Measurements from ENCODE around the gene PIK3R6.
"Not testable (repeated sequence)": the region's sequence is repeated elsewhere in the genome, so short reads cannot be mapped to it uniquely, and the experiment has no call there.

PIK3R6 gene

DNA sequence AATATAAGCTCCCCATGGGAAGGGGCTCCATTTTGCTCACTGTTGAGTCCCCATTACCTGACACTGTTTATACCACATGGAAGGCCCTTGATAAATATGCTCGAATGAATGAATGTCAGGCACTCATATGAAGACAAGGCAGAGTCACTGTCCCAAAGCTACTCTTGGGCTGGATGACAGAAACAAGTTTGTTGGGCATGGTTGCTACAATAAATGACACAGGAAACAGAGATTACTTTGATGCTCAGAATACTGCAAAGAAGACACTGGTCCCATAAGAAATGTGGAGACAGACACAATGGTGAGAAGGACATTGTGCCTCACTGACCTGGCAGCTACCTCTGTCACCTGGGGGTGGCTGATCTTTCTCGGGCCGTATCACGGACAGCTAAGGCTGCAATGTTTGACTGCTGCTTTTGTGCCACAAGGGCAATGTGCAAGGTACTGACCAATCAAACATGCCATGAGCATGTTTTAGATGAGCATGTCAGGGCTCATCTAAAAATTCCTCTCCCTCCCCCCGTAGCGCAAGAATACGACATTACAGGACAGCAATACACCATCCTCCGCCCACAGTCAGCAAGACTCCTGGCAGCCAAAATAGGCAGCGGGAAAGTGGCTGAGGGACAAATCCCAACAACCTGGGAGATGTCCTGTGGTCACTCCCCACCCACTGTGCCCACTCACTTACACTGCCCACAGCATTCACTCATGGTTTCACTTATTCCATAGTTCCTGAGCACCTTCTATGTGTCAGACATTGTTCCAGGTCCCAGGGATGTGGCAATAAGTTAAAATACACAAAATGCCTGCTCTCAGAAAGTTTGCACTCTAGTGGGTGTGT, 5.0 kb downstream of the PIK3R6 start:
- ChIA-PET CTCF (no interaction called here), POLR2A (interaction anchor here (0.5 kb wide), 1 partner anchor 1563 kb away, joined by 4 read pairs; no protein-coding TSS in a partner anchor)
- no peak for DNase-seq (ENCODE audit: extremely low spot score)
- TF ChIP-seq FOXK2 (IDR thresholded peaks at IDR 0.05) (no peak), ELF4 (IDR thresholded peaks at IDR 0.05) (no peak), SP1 (IDR thresholded peaks at IDR 0.05) (no peak), ZNF384 (IDR thresholded peaks at IDR 0.05) (no peak)
- TF ChIP-seq, protein P1, sequence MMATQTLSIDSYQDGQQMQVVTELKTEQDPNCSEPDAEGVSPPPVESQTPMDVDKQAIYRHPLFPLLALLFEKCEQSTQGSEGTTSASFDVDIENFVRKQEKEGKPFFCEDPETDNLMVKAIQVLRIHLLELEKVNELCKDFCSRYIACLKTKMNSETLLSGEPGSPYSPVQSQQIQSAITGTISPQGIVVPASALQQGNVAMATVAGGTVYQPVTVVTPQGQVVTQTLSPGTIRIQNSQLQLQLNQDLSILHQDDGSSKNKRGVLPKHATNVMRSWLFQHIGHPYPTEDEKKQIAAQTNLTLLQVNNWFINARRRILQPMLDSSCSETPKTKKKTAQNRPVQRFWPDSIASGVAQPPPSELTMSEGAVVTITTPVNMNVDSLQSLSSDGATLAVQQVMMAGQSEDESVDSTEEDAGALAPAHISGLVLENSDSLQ (IDR thresholded peaks at IDR 0.05), result no peak

DNA sequence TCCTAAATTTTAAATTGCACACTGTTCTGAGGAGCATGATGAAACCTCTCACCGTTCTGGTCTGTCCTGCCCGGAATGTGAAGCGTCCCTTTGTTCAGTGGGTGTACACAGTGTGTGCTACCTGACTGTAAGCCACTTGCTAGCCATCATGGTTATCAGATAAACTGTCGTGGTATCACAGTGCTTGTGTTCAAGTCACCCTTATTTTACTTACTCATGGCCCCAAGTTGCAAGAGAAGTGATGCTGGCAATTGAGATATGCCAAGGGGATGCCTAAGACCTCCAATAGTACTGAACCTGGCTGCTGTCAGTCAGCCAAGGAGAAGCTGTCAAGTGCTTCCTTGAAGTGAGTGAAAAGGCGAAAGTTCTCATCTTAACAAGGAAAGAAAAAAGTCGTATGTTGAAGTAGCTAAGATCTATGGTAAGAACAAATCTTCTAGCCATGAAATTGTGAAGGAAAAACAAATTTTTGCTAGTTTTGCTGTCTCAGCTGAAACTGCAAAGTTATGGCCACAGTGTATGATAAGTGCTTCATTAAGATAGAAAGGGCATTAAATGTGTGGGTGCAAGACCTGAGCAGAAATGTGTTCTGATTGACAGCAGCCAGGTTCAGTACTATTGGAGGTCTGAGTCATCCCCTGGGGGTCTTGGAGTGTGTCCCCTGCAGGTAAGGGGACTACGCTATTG, 5.8 kb downstream of the PIK3R6 start:
- ChIA-PET CTCF (no interaction called here), POLR2A (interaction anchor here (0.5 kb wide), 1 partner anchor 1562 kb away, joined by 4 read pairs; no protein-coding TSS in a partner anchor)
- no peak for DNase-seq (ENCODE audit: extremely low spot score)
- TF ChIP-seq ZNF384 (IDR thresholded peaks at IDR 0.05), result no peak

DNA sequence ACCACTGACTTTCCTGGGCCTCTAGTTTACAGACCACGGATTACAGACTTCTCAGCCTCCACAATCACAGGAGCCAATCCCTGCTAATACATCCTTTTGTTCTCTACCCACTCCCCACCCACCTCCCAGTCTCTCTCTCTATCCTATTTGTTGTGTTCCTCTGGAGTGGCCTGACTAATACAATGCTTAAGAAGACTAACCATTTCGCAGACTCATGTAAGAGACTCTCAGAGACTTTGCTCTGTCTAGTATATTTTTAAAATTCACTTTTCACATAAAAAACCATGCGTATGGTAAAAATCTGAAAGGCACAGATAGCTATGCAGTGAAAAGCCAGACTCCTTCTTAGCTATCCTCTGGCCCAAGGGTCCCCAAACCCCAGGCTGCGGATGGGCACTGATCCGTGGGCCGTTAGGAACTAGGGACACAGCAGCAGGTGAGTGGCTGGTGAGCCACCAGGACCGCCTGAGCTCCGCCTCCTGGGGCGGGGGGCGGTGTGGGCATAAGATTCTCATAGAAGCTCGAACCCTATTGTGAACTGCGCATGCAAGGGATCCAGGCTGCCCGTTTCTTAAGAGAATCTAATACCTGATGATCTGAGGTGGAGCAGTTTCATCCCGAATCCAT, 7.6 kb downstream of the PIK3R6 start:
- DNase-seq (ENCODE audit: extremely low spot score), result no peak
- POLR2A ChIA-PET, result no interaction called here
- TF ChIP-seq, protein P1 (IDR thresholded peaks at IDR 0.05), result no peak
- TF ChIP-seq FOXM1 (IDR thresholded peaks at IDR 0.05; ENCODE audit: borderline replicate concordance), result no peak
- TF ChIP-seq SUZ12 (IDR thresholded peaks at IDR 0.05), result no peak
- TF ChIP-seq L3MBTL2 (conservative IDR thresholded peaks at IDR 0.05), result no peak
- no peak for TF ChIP-seq ZNF384 (IDR thresholded peaks at IDR 0.05)
- CTCF ChIA-PET, result no interaction called here

DNA sequence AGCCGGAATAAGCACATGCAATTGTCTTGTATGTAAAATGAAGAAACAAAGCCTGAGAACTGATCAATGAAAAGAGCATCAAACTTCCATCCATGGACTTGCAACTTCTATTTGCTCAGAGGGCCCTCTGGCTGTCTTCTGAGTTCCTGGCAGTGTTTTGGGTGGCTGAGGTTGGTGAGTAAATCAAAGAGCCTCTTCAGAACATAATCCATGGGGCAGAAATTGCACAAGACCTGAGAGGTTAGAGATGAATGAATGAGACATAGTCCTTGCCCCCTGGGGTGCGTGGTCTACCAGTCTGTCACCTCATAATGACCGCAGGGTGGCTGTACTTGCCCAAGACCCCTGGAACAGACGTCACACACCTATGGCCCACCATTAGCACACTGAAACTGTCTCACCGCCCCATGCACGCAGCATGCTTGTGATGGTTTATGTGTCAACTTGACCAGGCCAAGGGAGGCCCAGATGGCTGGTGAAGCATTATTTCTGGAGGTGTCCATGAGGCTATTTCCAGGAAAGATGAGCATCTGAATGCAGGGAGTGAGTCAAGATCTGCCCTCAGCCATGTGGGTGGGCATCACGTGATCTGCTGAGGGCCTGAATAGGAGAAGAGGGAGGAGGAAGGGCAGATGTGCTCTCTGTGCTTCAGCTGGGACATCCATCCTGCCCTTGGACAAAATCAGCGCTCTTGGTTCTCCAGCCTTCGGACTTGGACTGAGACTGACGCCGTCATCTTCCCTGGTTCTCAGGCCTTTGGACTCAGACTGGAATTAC, 8.3 kb downstream of the PIK3R6 start:
- TF ChIP-seq BHLHE40 (IDR thresholded peaks at IDR 0.05; ENCODE audit: borderline replicate concordance), result no peak
- TF ChIP-seq NFRKB (IDR thresholded peaks at IDR 0.05), result no peak
- TF ChIP-seq L3MBTL2 (conservative IDR thresholded peaks at IDR 0.05), result no peak
- no peak for TF ChIP-seq FOXM1 (IDR thresholded peaks at IDR 0.05; ENCODE audit: borderline replicate concordance)
- no peak for TF ChIP-seq ZNF384 (IDR thresholded peaks at IDR 0.05)
- no peak for TF ChIP-seq SP1 (IDR thresholded peaks at IDR 0.05)
- TF ChIP-seq HDGF (IDR thresholded peaks at IDR 0.05; ENCODE audit: borderline replicate concordance), result no peak
- TF ChIP-seq SUZ12 (IDR thresholded peaks at IDR 0.05), result no peak
- no peak for TF ChIP-seq LEF1 (IDR thresholded peaks at IDR 0.05; ENCODE audit: borderline replicate concordance)
- TF ChIP-seq ARNT (IDR thresholded peaks at IDR 0.05), result no peak
- TF ChIP-seq TARDBP (IDR thresholded peaks at IDR 0.05), result no peak
- TF ChIP-seq CTBP1 (IDR thresholded peaks at IDR 0.05; ENCODE audit: borderline replicate concordance), result no peak
- TF ChIP-seq, protein P1 (IDR thresholded peaks at IDR 0.05), result no peak
- no peak for TF ChIP-seq FOXK2 (IDR thresholded peaks at IDR 0.05)
- no peak for TF ChIP-seq ELF4 (IDR thresholded peaks at IDR 0.05)
- no peak for TF ChIP-seq FOXA1 (IDR thresholded peaks at IDR 0.05)
- DNase-seq (ENCODE audit: extremely low spot score), result no peak
- CTCF ChIA-PET, result no interaction called here
- POLR2A ChIA-PET, result no interaction called here

DNA sequence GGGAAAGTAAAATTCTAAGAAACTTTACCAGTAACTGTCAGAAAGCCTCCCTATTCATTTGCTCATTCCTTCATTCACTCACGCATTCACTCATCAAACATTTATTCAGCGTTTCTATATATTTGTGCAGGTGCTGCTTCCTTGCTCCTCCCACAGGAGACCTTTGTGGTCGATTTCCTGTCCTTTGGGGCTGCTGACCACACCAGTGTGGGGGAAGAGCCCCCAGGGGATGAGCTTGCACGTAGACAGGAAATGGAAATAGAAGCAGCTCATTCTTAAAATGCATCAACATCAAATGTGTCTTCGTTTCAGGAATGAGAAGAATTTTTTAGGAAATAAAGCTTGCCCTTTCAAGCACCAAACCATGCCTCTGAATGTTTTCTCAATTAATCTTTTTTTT, 9.6 kb downstream of the PIK3R6 start:
- DNase-seq (ENCODE audit: extremely low spot score), result no peak
- POLR2A ChIA-PET, result no interaction called here
- CTCF ChIA-PET, result no interaction called here
- no peak for TF ChIP-seq BHLHE40 (IDR thresholded peaks at IDR 0.05; ENCODE audit: borderline replicate concordance)
- TF ChIP-seq ARNT (IDR thresholded peaks at IDR 0.05), result no peak
- no peak for TF ChIP-seq SUZ12 (IDR thresholded peaks at IDR 0.05)
- no peak for TF ChIP-seq LEF1 (IDR thresholded peaks at IDR 0.05; ENCODE audit: borderline replicate concordance)
- TF ChIP-seq HDGF (IDR thresholded peaks at IDR 0.05; ENCODE audit: borderline replicate concordance), result no peak
- TF ChIP-seq FOXK2 (IDR thresholded peaks at IDR 0.05), result no peak
- TF ChIP-seq TARDBP (IDR thresholded peaks at IDR 0.05), result no peak

DNA sequence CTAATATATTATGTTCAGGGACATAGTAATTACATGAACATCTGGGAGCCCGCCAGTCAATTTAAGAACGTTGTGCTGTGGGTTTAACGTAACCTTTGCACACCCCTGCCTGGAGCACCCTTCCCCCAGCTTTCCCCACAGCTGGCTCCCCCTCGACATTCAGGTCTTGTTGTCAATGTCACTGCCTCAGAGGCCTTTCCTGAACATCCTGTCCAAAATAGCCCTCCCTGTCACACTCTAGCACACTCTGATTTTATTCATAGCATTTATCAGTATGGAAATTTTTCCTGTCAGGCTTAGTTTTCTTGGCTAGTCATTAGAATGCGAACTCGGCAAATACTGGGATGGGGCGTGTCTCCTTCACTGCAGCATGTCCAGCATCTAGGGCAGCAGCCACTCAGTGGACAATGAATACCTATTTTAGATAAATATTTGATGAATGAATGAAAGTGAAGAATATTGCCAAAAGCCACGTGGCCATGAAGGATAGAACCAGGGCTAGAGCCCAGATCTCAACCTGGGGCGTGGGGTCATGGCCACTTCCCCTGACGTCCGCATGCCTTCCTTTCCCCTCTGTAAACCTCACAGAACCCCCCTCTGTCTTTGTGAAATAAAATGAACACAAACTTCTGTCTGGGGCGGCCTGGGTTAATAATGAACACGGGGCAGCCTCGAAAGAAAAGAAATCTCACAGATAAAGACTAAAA, 10.5 kb downstream of the PIK3R6 start:
- DNase-seq (ENCODE audit: extremely low spot score), result no peak
- CTCF ChIA-PET, result no interaction called here
- TF ChIP-seq LEF1 (IDR thresholded peaks at IDR 0.05; ENCODE audit: borderline replicate concordance), result no peak
- POLR2A ChIA-PET, result no interaction called here

DNA sequence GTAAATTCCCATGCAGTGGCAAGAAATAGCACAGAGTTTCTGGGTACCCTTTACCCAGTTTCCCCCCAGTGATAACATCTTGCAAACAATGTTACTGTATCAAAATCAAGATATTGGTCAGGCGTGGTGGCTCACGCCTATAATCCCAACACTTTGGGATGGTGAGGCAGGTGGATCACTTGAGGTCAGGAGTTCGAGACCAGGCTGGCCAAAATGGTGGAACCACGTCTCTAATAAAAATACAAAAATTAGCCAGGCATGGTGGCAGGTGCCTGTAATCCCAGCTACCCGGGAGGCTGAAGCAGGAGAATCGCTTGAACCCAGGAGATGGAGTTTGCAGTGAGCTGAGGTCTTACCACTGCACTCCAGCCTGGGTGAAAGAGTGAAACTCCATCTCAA, 11.3 kb downstream of the PIK3R6 start:
- POLR2A ChIA-PET; CTCF ChIA-PET; DNase-seq (ENCODE audit: extremely low spot score): not testable (repeated sequence)

Data from HEK293T (cell line).